Right ventricle myocardium inferior (tissue), 1 donor: Measurements from ENCODE around the gene MAST3. TPM values are rescaled to one million over a fixed set of nuclear protein-coding genes. Genes with fewer than 3 reads are reported as not detected.

ENCODE experiments used
- ATAC-seq: fragments of 200-7000 bp; cut with Tn5 transposase; one replicate; pipeline ENCODE4 v1.9.1; 2020; ENCODE audit warnings: mild to moderate bottlenecking, moderate library complexity
- DNase-seq: peaks from one replicate; pipeline ENCODE4 v3.0.0; 2021; ENCODE audit errors: missing footprints
- intact Hi-C: fragments of 100-400 bp; cut with DNase I; formaldehyde crosslinking; loops from one replicate; pipeline ENCODE4 v1.11.0; 2022
- total RNA-seq: library from RNA; stranded (reverse); fragmentation: NEBNext Ultra II Directional; extraction: Animal tissue kit (Norgen Biotek cat#: 25700); gene quantifications from one replicate; pipeline ENCODE4 v1.2.1, GENCODE V29; 2021
- donor health status: DM: no; HTN: yes; CAD: no; lungs with severe emphysema.

MAST3 gene
- total RNA-seq, 1 donor from 2014 or later, result 5.5 TPM

GRCh38 chr19:18167011-18167410 is 69.4 kb downstream of the MAST3 start:
- ATAC-seq (no peak), DNase-seq (no peak)
- intact Hi-C loops, result no loop called here

GRCh38 chr19:18167975-18168645 is 70.5 kb downstream of the MAST3 start:
- DNase-seq (no peak), ATAC-seq (peak; percentile 32)
- intact Hi-C loops, result loop anchor here (2.0 kb wide), 1 partner anchor 55 kb away; no protein-coding TSS in a partner anchor

GRCh38 chr19:18168673-18169381 is 71.2 kb downstream of the MAST3 start:
- ATAC-seq (no peak), DNase-seq (no peak)
- intact Hi-C loops, result loop anchor here (2.0 kb wide), 1 partner anchor 56 kb away; no protein-coding TSS in a partner anchor

GRCh38 chr19:18170714-18171255 is 73.2 kb downstream of the MAST3 start:
- DNase-seq (no peak), ATAC-seq (no peak)
- intact Hi-C loops, result no loop called here

GRCh38 chr19:18171605-18172327 is 74.2 kb downstream of the MAST3 start:
- intact Hi-C loops, result no loop called here
- DNase-seq (peak; percentile 66), ATAC-seq (no peak)

GRCh38 chr19:18172331-18173053 is 74.9 kb downstream of the MAST3 start:
- intact Hi-C loops, result no loop called here
- no peak for ATAC-seq
- DNase-seq, result no peak

- intact Hi-C loops, result no loop called here
- DNase-seq, result peak; percentile 89
- ATAC-seq, result peak; percentile 36
Measured at GRCh38 chr19:18173054-18173571, 75.5 kb downstream of the MAST3 start.

GRCh38 chr19:18173572-18174288 is 76.2 kb downstream of the MAST3 start, which contains the start of gene IFI30:
Gene IFI30, plus strand, starts transcription at chr19:18173813. Its CDS starts 29 bp downstream, at chr19:18173842.
- intact Hi-C loops, result no loop called here
- DNase-seq (peak; percentile 92), ATAC-seq (peak; percentile 76)

GRCh38 chr19:18174983-18175382 is 77.4 kb downstream of the MAST3 start:
- DNase-seq (no peak), ATAC-seq (no peak)
- intact Hi-C loops, result no loop called here

- ATAC-seq (no peak), DNase-seq (no peak)
- intact Hi-C loops, result no loop called here
Measured at GRCh38 chr19:18176367-18177310, 79.1 kb downstream of the MAST3 start.

GRCh38 chr19:18179957-18180356 is 82.4 kb downstream of the MAST3 start:
- intact Hi-C loops, result no loop called here
- DNase-seq (no peak), ATAC-seq (no peak)

GRCh38 chr19:18183529-18183928 is 86.0 kb downstream of the MAST3 start:
- intact Hi-C loops, result no loop called here
- DNase-seq (no peak), ATAC-seq (no peak)

GRCh38 chr19:18185538-18185937 is 88.0 kb downstream of the MAST3 start:
- intact Hi-C loops, result no loop called here
- ATAC-seq, result no peak

GRCh38 chr19:18190278-18190677 is 92.7 kb downstream of the MAST3 start:
- DNase-seq (no peak), ATAC-seq (no peak)
- intact Hi-C loops, result no loop called here

More at GRCh38 chr19:18185538-18185937, 88.0 kb downstream of the MAST3 start:
- DNase-seq, result no peak

GRCh38 chr19:18191640-18192062 is 94.1 kb downstream of the MAST3 start:
- DNase-seq (no peak), ATAC-seq (no peak)
- intact Hi-C loops, result no loop called here

- DNase-seq (peak; percentile 100), ATAC-seq (peak; percentile 97)
- intact Hi-C loops, result no loop called here
Measured at GRCh38 chr19:18192673-18193387, 95.3 kb downstream of the MAST3 start, which contains the start of gene MPV17L2. Gene MPV17L2, plus strand, starts transcription at chr19:18193218. Its CDS starts 64 bp downstream, at chr19:18193282.
